Immature natural killer cell (primary cell): ENCODE data around the gene KANSL1. TPM values are rescaled to one million over a fixed set of nuclear protein-coding genes. Genes with fewer than 3 reads are reported as not detected.
"Not testable (repeated sequence)": the region's sequence is repeated elsewhere in the genome, so short reads cannot be mapped to it uniquely, and the experiment has no call there.

Experiments used
- DNase-seq, 3 donors: peaks; one replicate each; pipeline ENCODE4 v3.0.0; 2022; ENCODE audit warnings: mixed read lengths in 1 of 3
- H3K27ac Mint-ChIP-seq, 6 donors: one replicate each; pipeline ENCODE4 v1.8.0; 2020; ENCODE audit warnings: mixed read lengths in 6 of 6, mild to moderate bottlenecking in 5 of 6, inconsistent platforms in 4 of 6, moderate library complexity in 3 of 6
- H3K27me3 Mint-ChIP-seq, 3 donors: one replicate each; pipeline ENCODE4 v1.8.0; 2020 to 2021; ENCODE audit warnings: low read depth in 3 of 3, mild to moderate bottlenecking in 3 of 3, mixed read lengths in 3 of 3, moderate library complexity in 3 of 3, inconsistent platforms in 1 of 3
- H3K36me3 Mint-ChIP-seq, 3 donors: one replicate each; pipeline ENCODE4 v1.8.0; 2020; ENCODE audit warnings: mixed read lengths in 3 of 3, inconsistent platforms in 2 of 3, mild to moderate bottlenecking in 2 of 3
- H3K4me1 Mint-ChIP-seq, 2 donors: one replicate each; pipeline ENCODE4 v1.8.0; 2020; ENCODE audit warnings: inconsistent platforms in 2 of 2, mild to moderate bottlenecking in 2 of 2, mixed read lengths in 2 of 2, moderate library complexity in 1 of 2
- H3K4me3 Mint-ChIP-seq, 5 donors: one replicate each; pipeline ENCODE4 v1.8.0; 2020; ENCODE audit warnings: mild to moderate bottlenecking in 5 of 5, mixed read lengths in 5 of 5, inconsistent platforms in 3 of 5, moderate library complexity in 3 of 5
- H3K9me3 Mint-ChIP-seq, 6 donors: one replicate each; pipeline ENCODE4 v1.8.0; 2020; ENCODE audit warnings: mild to moderate bottlenecking in 6 of 6, mixed read lengths in 6 of 6, inconsistent platforms in 4 of 6, moderate library complexity in 3 of 6
- polyA plus RNA-seq, 3 donors: library from polyadenylated mRNA; unstranded; fragments of 300-500 nt; fragmentation: Illumina TruSeq; gene quantifications; one replicate each; pipeline ENCODE4 v1.2.3, GENCODE V29; 2021

Gene KANSL1
- polyA plus RNA-seq, 3 donors from 2014 or later, result 3.3 to 21.9 (median 8.6) TPM

DNA sequence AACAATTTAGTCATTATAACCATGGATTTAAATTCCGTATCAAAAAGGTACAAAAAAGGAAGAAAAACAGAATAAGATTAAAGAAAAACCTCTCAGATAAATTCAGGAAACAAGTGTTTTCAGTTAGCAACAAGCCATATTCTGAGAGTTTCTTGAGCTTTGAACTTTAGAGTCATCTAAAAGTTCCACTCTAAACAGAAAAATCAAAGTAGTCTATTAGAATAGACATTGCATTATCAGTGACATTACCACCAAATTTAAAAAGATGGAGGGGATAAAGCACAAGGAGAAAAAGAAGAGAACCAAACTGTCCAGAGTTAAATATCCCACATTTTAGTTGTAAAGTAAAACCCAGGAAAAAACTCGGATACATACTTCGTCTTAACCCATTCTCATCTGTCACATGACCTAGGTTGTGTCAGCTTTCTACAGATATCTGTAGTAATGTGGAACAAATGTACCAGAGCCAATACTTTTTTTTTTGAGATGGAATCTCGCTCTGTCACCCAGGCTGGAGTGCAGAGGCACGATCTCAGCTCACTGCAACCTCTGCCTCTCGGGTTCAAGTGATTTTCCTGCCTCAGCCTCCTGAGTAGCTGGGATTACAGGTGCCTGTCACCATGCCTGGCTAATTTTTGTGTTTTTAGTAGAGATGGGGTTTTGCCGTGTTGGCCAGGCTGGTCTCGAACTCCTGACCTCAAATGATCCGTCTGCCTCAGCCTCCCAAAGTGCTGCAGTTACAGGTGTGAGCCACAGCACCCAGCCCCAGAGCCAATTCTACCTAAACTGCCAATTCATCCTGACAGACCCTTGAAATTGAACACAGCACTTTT lies 91.2 kb downstream of the KANSL1 start:
- not testable (repeated sequence) for DNase-seq, H3K36me3 Mint-ChIP-seq, H3K9me3 Mint-ChIP-seq, H3K27me3 Mint-ChIP-seq
- H3K27ac Mint-ChIP-seq, result peak overlapping the region; percentile 12 to 78 (median 54)
- peaks cover 81 to 93% of the 10 kb centered on the region in 2 donors for H3K4me1 Mint-ChIP-seq
- peak overlapping the region in 3 of 5 donors; percentile 1 to 14 (median 12) for H3K4me3 Mint-ChIP-seq

DNA sequence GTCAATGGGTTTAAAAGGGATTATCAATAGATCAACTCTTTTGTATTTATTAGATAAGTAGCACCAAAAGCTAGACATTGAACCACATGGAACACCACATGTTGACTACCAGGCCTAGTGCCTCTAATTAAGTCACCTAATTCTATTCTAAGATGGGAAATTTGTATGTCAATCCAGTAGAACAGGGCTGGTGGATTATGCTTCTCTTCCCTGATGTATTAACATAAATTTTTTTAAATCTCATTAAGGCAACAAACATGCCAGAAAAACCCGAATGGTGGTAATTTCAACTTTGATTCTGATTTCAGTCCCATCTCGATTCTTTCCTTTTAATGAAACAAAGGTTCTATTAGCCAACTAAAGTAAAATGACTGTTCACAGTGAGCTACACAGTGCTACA lies 92.6 kb downstream of the KANSL1 start:
- Mint-ChIP-seq H3K27me3 (peaks cover 0 to 1% (median 0%) of the 10 kb centered on the region in 3 donors), H3K4me3 (peak overlapping the region in 1 of 5 donors; percentile 44), H3K9me3 (no peaks in the 10 kb centered on the region), H3K27ac (peak overlapping the region; percentile 6 to 89 (median 69)), H3K36me3 (no peaks in the 10 kb centered on the region), H3K4me1 (peaks cover 74 to 90% of the 10 kb centered on the region in 2 donors)
- no peak for DNase-seq

DNA sequence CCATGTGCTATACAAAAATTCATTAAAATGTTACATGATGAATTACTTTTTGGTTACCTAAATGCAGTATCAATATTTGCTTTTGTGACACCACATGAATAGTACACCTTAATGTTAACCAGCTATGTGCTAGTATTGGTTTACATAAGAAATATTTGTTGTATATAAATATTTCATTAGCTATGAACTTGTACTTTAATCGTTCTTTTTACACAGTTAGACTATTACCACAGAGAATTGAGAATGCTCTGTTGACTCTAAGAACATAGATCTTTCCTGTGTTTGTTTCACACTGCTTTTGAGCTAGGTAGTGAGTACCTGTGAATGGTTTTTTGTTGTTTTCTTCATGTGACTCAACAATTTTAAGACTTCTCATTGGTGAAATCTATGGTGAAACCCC lies 93.4 kb downstream of the KANSL1 start:
- H3K36me3 Mint-ChIP-seq, result no peaks in the 10 kb centered on the region
- H3K27ac Mint-ChIP-seq, result no peak overlapping the region
- H3K4me1 Mint-ChIP-seq, result peaks cover 76 to 94% of the 10 kb centered on the region in 2 donors
- peaks cover 0 to 1% (median 0%) of the 10 kb centered on the region in 3 donors for H3K27me3 Mint-ChIP-seq
- H3K9me3 Mint-ChIP-seq, result no peaks in the 10 kb centered on the region
- DNase-seq, result no peak
- H3K4me3 Mint-ChIP-seq, result no peak overlapping the region

DNA sequence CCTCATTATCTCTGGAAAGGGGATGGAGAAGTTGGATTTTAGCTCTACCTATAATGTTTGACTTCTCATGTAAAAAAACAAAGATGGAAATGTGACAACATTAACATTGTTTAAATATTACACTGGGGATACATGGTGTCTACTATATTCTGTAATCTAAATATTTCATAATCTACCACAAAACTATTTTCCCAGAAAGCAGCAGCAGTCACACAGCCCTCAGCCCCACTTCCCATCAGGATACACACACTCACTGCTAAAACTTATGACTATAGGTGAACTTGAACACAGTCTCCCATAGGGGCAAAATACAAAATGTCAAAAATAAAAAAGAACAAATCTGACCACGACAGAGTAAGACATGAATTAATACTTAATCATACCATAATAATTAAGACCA lies 95.7 kb downstream of the KANSL1 start:
- no peak for DNase-seq
- H3K27me3 Mint-ChIP-seq, result peaks cover 0 to 1% (median 0%) of the 10 kb centered on the region in 3 donors
- peak overlapping the region in 3 of 6 donors; percentile 25 to 85 (median 70) for H3K27ac Mint-ChIP-seq
- peaks cover 71 to 94% of the 10 kb centered on the region in 2 donors for H3K4me1 Mint-ChIP-seq
- H3K4me3 Mint-ChIP-seq, result no peak overlapping the region
- H3K9me3 Mint-ChIP-seq, result no peaks in the 10 kb centered on the region
- no peaks in the 10 kb centered on the region for H3K36me3 Mint-ChIP-seq

DNA sequence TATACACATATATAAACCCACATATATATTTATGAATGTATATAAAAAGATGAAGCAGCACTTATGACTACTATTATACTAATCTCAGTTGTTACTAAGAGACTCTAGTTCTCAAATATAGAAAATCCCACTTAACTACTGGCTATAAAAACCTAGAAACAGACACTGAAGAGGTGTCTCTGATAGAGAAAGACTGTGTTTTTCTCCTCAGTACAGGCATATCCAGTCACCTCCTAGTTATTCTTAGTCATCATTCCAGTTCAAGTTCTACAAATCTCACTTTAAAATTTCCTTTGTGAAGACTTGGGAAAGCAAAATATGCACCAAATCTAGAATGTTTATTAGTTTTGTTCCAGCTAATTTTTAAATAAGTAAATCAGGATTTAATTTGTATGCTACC lies 100.2 kb downstream of the KANSL1 start:
- no peaks in the 10 kb centered on the region for H3K9me3 Mint-ChIP-seq
- H3K27me3 Mint-ChIP-seq, result peaks cover 0 to 3% (median 0%) of the 10 kb centered on the region in 3 donors
- H3K36me3 Mint-ChIP-seq, result no peaks in the 10 kb centered on the region
- H3K27ac Mint-ChIP-seq, result no peak overlapping the region
- H3K4me3 Mint-ChIP-seq, result no peak overlapping the region
- H3K4me1 Mint-ChIP-seq, result peaks cover 60 to 81% of the 10 kb centered on the region in 2 donors
- no peak for DNase-seq

DNA sequence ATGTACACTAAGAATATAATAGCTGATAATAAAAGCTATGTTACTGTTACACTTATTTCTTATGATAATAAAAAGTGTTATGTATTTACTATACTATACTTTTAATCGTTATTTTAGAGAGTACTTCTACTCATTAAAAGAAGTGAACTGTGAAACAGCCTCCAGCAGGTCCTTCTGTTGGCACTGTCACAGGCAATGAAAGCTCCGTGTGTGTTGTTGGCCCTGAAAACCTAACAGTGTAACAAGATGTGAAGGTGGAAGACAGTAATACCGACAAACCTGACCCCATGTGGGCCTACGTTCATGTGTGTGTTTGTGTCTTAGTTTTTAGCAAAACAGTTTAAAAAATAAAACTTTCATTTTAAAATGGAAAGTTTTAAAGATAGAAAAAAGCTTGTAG lies 102.4 kb downstream of the KANSL1 start:
- Mint-ChIP-seq H3K9me3 (no peaks in the 10 kb centered on the region), H3K4me3 (no peak overlapping the region), H3K27ac (peak overlapping the region in 1 of 6 donors; percentile 28), H3K27me3 (peaks cover 0 to 2% (median 0%) of the 10 kb centered on the region in 3 donors), H3K4me1 (peaks cover 56 to 86% of the 10 kb centered on the region in 2 donors), H3K36me3 (no peaks in the 10 kb centered on the region)
- DNase-seq, result no peak

DNA sequence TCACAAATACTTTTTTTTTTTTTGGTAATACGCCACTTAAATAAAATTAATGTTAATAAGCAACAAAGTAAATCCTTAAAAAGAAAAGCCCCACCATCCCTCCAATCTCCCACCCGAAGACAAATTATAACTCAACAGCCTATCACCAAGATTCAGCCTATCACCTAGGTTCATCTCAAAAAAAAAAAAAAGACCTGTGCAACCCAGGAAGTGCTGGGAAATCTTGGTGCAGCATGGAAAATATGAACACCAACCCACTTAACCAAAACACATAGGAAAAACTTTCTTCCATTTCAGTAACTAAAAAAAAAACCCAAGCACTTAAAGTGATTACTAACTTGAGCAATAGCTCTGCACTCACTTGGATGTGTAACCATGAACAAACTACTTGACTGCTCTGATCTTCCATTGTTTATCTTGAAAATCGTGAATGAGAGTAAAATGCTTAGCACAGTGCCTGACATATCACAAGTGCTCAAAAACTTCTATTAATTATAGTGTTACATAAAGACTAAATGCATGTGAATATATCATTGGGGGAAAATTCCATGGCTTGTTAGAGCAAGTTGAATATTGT lies 103.8 kb downstream of the KANSL1 start:
- H3K4me1 Mint-ChIP-seq, result peaks cover 57 to 86% of the 10 kb centered on the region in 2 donors
- DNase-seq, result no peak
- H3K27ac Mint-ChIP-seq, result peak overlapping the region in 5 of 6 donors; percentile 8 to 32 (median 16)
- H3K36me3 Mint-ChIP-seq, result peaks cover 0 to 4% (median 0%) of the 10 kb centered on the region in 3 donors
- H3K4me3 Mint-ChIP-seq, result peak overlapping the region in 3 of 5 donors; percentile 1 to 34 (median 25)
- H3K9me3 Mint-ChIP-seq, result no peaks in the 10 kb centered on the region
- peaks cover 0 to 2% (median 0%) of the 10 kb centered on the region in 3 donors for H3K27me3 Mint-ChIP-seq

DNA sequence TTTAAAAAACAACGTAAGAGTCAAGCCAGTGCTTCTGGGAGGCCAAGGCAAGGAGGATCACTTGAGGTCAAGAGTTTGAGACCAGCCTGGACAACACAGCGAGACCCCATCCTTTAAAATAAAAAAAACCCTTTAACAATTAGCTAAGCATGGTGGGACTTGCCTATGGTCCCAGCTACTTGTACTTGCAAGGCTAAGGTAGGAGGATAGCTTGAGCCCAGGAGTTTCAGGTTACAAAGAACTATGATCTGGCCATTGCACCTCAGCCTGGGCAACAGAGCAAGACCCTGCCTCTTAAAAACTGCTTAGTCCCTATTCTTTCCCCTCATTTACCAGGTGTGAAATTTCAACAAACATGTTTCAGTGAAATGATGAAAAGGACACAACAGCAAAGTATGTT lies 104.6 kb downstream of the KANSL1 start:
- no peak for DNase-seq
- Mint-ChIP-seq H3K27me3 (peaks cover 0 to 7% (median 0%) of the 10 kb centered on the region in 3 donors), H3K27ac (peak overlapping the region in 4 of 6 donors; percentile 1 to 75 (median 52)), H3K36me3 (peaks cover 0 to 4% (median 0%) of the 10 kb centered on the region in 3 donors), H3K4me3 (peak overlapping the region in 1 of 5 donors; percentile 12), H3K4me1 (peaks cover 56 to 84% of the 10 kb centered on the region in 2 donors), H3K9me3 (no peaks in the 10 kb centered on the region)

DNA sequence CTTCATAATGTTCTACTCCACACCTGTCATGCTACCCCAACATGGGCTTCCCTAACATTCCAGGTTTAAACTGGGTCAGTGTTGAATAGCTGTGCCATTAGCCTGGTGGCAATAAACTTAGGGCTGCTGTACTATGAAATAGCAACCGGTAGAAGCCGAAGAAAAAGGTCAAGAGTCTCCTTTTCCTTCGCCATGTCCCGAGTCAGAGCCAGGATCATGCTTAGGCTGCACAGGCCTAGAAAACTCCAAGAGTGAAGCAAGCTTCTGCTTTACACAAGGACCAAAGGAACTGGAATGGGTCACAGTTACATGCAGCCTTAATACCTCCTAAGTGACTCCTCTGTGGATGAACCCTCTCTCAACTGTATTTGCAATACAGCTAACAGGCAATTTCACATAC lies 105.4 kb downstream of the KANSL1 start:
- not testable (repeated sequence) for H3K36me3 Mint-ChIP-seq, H3K4me3 Mint-ChIP-seq, H3K27me3 Mint-ChIP-seq, DNase-seq, H3K9me3 Mint-ChIP-seq
- H3K27ac Mint-ChIP-seq, result peak overlapping the region in 2 of 6 donors; percentile 9 to 63
- peaks cover 59 to 84% of the 10 kb centered on the region in 2 donors for H3K4me1 Mint-ChIP-seq

DNA sequence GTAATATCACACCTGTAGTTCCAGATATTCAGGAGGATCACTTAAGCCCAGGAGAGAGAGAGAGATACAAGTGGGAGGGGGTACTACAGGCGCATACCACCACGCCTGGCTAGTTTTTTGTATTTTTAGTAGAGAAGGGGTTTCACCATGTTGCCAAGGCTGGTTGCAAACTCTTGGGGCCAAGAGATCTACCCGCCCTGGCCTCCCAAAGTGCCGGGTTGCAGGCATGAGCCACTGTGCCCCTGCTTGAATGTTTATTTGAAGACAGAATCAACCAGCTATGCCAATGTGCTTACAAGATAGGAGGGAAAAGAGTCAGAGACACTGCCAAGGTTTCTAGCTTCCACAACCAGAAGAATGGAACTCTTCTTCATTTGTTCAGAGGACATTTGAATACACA lies 106.4 kb downstream of the KANSL1 start:
- H3K27ac Mint-ChIP-seq, result peak overlapping the region in 3 of 6 donors; percentile 13 to 65 (median 57)
- H3K27me3 Mint-ChIP-seq, result peaks cover 0 to 7% (median 0%) of the 10 kb centered on the region in 3 donors
- peaks cover 0 to 4% (median 0%) of the 10 kb centered on the region in 3 donors for H3K36me3 Mint-ChIP-seq
- no peak for DNase-seq
- H3K4me1 Mint-ChIP-seq, result peaks cover 65 to 90% of the 10 kb centered on the region in 2 donors
- H3K4me3 Mint-ChIP-seq, result no peak overlapping the region
- no peaks in the 10 kb centered on the region for H3K9me3 Mint-ChIP-seq

DNA sequence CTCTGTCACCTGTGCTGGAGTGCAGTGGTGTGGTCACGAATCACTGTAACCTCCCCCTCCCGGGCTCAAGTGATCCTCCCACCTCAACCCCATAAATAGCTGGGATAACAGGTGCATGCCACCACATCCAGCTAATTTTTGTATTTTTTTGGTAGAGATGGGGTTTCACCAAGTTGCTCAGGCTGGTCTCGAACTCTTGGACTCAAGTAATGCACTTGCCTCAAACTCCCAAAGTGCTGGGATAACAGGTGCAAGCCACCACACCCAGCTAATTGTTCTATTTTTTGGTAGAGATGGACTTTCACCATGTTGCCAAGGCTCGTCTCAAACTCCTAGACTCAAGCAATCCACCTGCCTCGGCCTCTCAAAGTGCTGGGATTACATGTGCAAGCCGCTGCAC lies 107.7 kb downstream of the KANSL1 start:
- Mint-ChIP-seq H3K9me3 (no peaks in the 10 kb centered on the region), H3K4me1 (peaks cover 72 to 97% of the 10 kb centered on the region in 2 donors), H3K27me3 (peaks cover 0 to 7% (median 0%) of the 10 kb centered on the region in 3 donors), H3K4me3 (no peak overlapping the region), H3K36me3 (peaks cover 0 to 4% (median 0%) of the 10 kb centered on the region in 3 donors), H3K27ac (peak overlapping the region in 2 of 6 donors; percentile 26 to 62)
- no peak for DNase-seq

DNA sequence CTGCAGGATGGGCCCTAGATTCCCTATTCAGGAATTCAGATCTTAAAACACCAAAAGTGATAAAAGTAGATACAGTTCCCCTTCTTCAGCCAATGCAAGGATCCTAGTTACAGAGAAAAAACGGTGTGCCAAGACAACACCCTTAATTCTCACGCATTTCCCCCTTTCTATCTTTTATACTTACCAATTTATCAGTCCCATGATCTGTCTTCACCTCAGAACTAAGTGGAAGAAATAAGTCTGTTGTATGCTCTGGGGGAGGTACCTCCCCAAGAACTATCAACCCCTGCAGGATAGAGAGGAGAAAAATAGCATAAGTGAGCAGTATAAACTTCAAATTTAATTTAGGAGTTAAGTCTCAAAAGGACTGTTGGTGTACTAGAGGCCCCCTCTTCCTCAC lies 111.0 kb downstream of the KANSL1 start:
- Mint-ChIP-seq H3K4me1 (peaks cover 48 to 91% of the 10 kb centered on the region in 2 donors), H3K9me3 (no peaks in the 10 kb centered on the region), H3K36me3 (peaks cover 0 to 7% (median 0%) of the 10 kb centered on the region in 3 donors), H3K4me3 (peak overlapping the region in 1 of 5 donors; percentile 4), H3K27ac (peak overlapping the region; percentile 4 to 83 (median 28)), H3K27me3 (peaks cover 0 to 5% (median 0%) of the 10 kb centered on the region in 3 donors)
- DNase-seq, result no peak

DNA sequence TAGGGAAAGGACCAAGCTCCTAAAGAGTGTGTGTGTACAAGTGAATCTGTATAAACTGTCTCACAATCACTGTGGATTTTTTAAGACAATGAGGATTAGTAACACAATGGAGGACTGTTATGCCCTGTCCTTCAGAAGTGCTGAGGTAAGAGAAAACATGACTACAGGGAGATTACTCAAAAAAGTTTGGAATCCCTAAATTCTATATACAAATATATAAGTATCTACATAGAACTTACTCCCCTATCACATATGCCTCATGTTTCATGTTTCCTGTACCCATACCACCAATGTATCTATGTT lies 112.3 kb downstream of the KANSL1 start:
- Mint-ChIP-seq H3K9me3 (no peaks in the 10 kb centered on the region), H3K36me3 (peaks cover 4 to 10% (median 4%) of the 10 kb centered on the region in 3 donors), H3K27ac (peak overlapping the region in 4 of 6 donors; percentile 60 to 70 (median 66)), H3K4me1 (peaks cover 41 to 85% of the 10 kb centered on the region in 2 donors), H3K27me3 (peaks cover 0 to 8% (median 2%) of the 10 kb centered on the region in 3 donors), H3K4me3 (no peak overlapping the region)
- DNase-seq, result no peak
